HEK293 (cell line): ENCODE measurements around the gene DNAH6.

ENCODE experiments used
- CTCF ChIA-PET: fragments of 350-600 bp; formaldehyde crosslinking; extraction: SDS; loops from one replicate; lab custom pipeline; 2021; ENCODE audit warnings: antibody characterized with exemption; lab: Yijun Ruan, JAX
- POLR2A ChIA-PET: fragments of 300-600 bp; formaldehyde crosslinking; extraction: SDS; loops from one replicate; lab custom pipeline; 2020; ENCODE audit warnings: antibody characterized with exemption, inconsistent platforms; lab: Yijun Ruan, JAX
- H3K27ac ChIP-seq: fragments of 200-500 bp; sonication (Bioruptor generic); 2 replicates; pipeline ENCODE4 v1.5.1; 2014; ENCODE audit warnings: low read depth, low read length, control low read depth, inconsistent platforms; ENCODE audit errors: extremely low read depth
- H3K36me3 ChIP-seq, 2 experiments: fragments of 200-500 bp in 1 of 2; sonication (Bioruptor generic) in 1 of 2; 1 replicate in 1 of 2; 2 replicates in 1 of 2; pipeline ENCODE4 v1.5.1; 2014 to 2017; ENCODE audit warnings: inconsistent platforms in 2 of 2, low read length in 2 of 2; ENCODE audit not compliant: control insufficient read depth in 2 of 2, insufficient read depth in 1 of 2
- H3K4me1 ChIP-seq: fragments of 200-500 bp; sonication (Bioruptor generic); 2 replicates; pipeline ENCODE4 v1.5.1; 2014; ENCODE audit warnings: mild to moderate bottlenecking, low read length, inconsistent platforms; ENCODE audit not compliant: control insufficient read depth, insufficient read depth
- H3K4me3 ChIP-seq: 2 replicates; pipeline ENCODE4 v1.5.1; 2011; ENCODE audit warnings: low read depth, mild to moderate bottlenecking, control low read depth, low read length, moderate library complexity
- H3K9me3 ChIP-seq: fragments of 200-500 bp; sonication (Bioruptor generic); 2 replicates; pipeline ENCODE4 v1.5.1; 2014; ENCODE audit warnings: low read depth, low read length, inconsistent platforms; ENCODE audit not compliant: control insufficient read depth, insufficient read depth
- CTCF ChIP-seq: fragments of 450-650 bp; formaldehyde crosslinking; IDR thresholded peaks from 2 replicates; pipeline ENCODE4 v1.5.1; 2016; ENCODE audit warnings: missing biosample characterization, missing genetic modification characterization
- ZBTB48 ChIP-seq: fragments of 450-650 bp; formaldehyde crosslinking; IDR thresholded peaks from 2 replicates; pipeline ENCODE4 v1.5.1; 2016; ENCODE audit warnings: missing biosample characterization, missing genetic modification characterization
- ZNF114 ChIP-seq: fragments of 450-650 bp; formaldehyde crosslinking; IDR thresholded peaks from 2 replicates; pipeline ENCODE4 v1.5.0; 2017; ENCODE audit warnings: missing biosample characterization, missing genetic modification characterization
- ZNF132 ChIP-seq: fragments of 450-650 bp; formaldehyde crosslinking; IDR thresholded peaks from 2 replicates; pipeline ENCODE4 v1.5.1; 2017; ENCODE audit warnings: missing biosample characterization, missing genetic modification characterization, borderline replicate concordance
- ZNF148 ChIP-seq: fragments of 450-650 bp; formaldehyde crosslinking; IDR thresholded peaks from 2 replicates; pipeline ENCODE4 v1.5.0; 2017; ENCODE audit warnings: missing biosample characterization, missing genetic modification characterization, borderline replicate concordance
- ZNF274 ChIP-seq, 2 experiments: fragments of 200-500 bp in 1 of 2; fragments of 450-650 bp in 1 of 2; sonication (Bioruptor generic) in 1 of 2; formaldehyde crosslinking in 1 of 2; IDR thresholded peaks; 2 replicates each; pipeline versions ENCODE4 v1.5.1 to v1.6.1; 2014 to 2016; ENCODE audit warnings: borderline replicate concordance in 1 of 2, inconsistent platforms in 1 of 2, low read length in 1 of 2, missing biosample characterization in 1 of 2, missing genetic modification characterization in 1 of 2
- ZNF280D ChIP-seq: fragments of 450-650 bp; formaldehyde crosslinking; IDR thresholded peaks from 2 replicates; pipeline ENCODE4 v1.5.1; 2016; ENCODE audit warnings: missing biosample characterization, missing genetic modification characterization
- ZNF324 ChIP-seq: fragments of 450-650 bp; formaldehyde crosslinking; IDR thresholded peaks from 2 replicates; pipeline ENCODE4 v1.5.1; 2016; ENCODE audit warnings: missing biosample characterization, missing genetic modification characterization
- ZNF501 ChIP-seq: fragments of 450-650 bp; formaldehyde crosslinking; IDR thresholded peaks from 2 replicates; pipeline ENCODE4 v1.5.1; 2016; ENCODE audit warnings: missing biosample characterization, missing genetic modification characterization
- ZNF548 ChIP-seq: fragments of 450-650 bp; formaldehyde crosslinking; IDR thresholded peaks from 2 replicates; pipeline ENCODE4 v1.5.1; 2016; ENCODE audit warnings: missing biosample characterization, missing genetic modification characterization
- ZNF600 ChIP-seq: fragments of 450-650 bp; formaldehyde crosslinking; IDR thresholded peaks from 2 replicates; pipeline ENCODE4 v1.5.1; 2016; ENCODE audit warnings: missing biosample characterization, missing genetic modification characterization
- ZNF623 ChIP-seq: fragments of 450-650 bp; formaldehyde crosslinking; IDR thresholded peaks from 2 replicates; pipeline ENCODE4 v1.5.1; 2016; ENCODE audit warnings: missing biosample characterization, missing genetic modification characterization
- ZNF639 ChIP-seq: fragments of 450-650 bp; formaldehyde crosslinking; IDR thresholded peaks from 2 replicates; pipeline ENCODE4 v1.5.1; 2016; ENCODE audit warnings: missing biosample characterization, missing genetic modification characterization
- ZNF791 ChIP-seq: fragments of 450-650 bp; formaldehyde crosslinking; IDR thresholded peaks from 2 replicates; pipeline ENCODE4 v1.5.1; 2016; ENCODE audit warnings: missing biosample characterization, missing genetic modification characterization
- ZNF792 ChIP-seq: fragments of 450-650 bp; formaldehyde crosslinking; IDR thresholded peaks from 2 replicates; pipeline ENCODE4 v1.5.1; 2016; ENCODE audit warnings: missing biosample characterization, missing genetic modification characterization
- ZSCAN23 ChIP-seq: fragments of 450-650 bp; formaldehyde crosslinking; IDR thresholded peaks from 2 replicates; pipeline ENCODE4 v1.5.1; 2016; ENCODE audit warnings: missing biosample characterization, missing genetic modification characterization
- ZSCAN30 ChIP-seq: fragments of 450-650 bp; IDR thresholded peaks from 2 replicates; pipeline ENCODE4 v1.5.1; 2018; ENCODE audit warnings: missing biosample characterization, mild to moderate bottlenecking, missing genetic modification characterization, moderate library complexity
- ZSCAN4 ChIP-seq: fragments of 450-650 bp; formaldehyde crosslinking; IDR thresholded peaks from 2 replicates; pipeline ENCODE4 v1.5.1; 2017; ENCODE audit warnings: missing biosample characterization, missing genetic modification characterization

Gene DNAH6

GRCh38 chr2:84641021-84641420 lies 124.7 kb downstream of the DNAH6 start:
- peaks cover 0 to 4% of the 10 kb centered on the region in 2 experiments; a peak in 1 of 3 replicates for H3K36me3 ChIP-seq
- ChIA-PET CTCF (interaction anchor here (1.6 kb wide), 1 partner anchor 10 kb away, joined by 5 read pairs; no protein-coding TSS in a partner anchor), POLR2A (no interaction called here)
- no peak overlapping the region for H3K27ac ChIP-seq
- no peak for TF ChIP-seq ZNF623 (tag by site-specific recombination)
- TF ChIP-seq ZNF501: no peak
- no peak for TF ChIP-seq CTCF
- TF ChIP-seq ZNF639 (tag by site-specific recombination): no peak
- no peak for TF ChIP-seq ZSCAN4 (tag by site-specific recombination)
- TF ChIP-seq ZNF114 (tag by site-specific recombination): no peak
- TF ChIP-seq ZNF280D (tag by site-specific recombination): no peak
- no peak for TF ChIP-seq ZBTB48 (tag by site-specific recombination)
- TF ChIP-seq ZNF600: no peak
- TF ChIP-seq ZSCAN30 (tag by site-specific recombination): no peak
- no peak for TF ChIP-seq ZNF791
- TF ChIP-seq ZNF274 (IDR thresholded peaks at IDR 0.05; ENCODE audit: low read length): no peak
- no peak for TF ChIP-seq ZNF274 (tag by site-specific recombination; IDR thresholded peaks at IDR 0.05; ENCODE audit: borderline replicate concordance)
- TF ChIP-seq ZNF132 (tag by site-specific recombination): no peak
- no peak for TF ChIP-seq ZNF548 (tag by site-specific recombination)
- no peak for TF ChIP-seq ZNF324 (tag by site-specific recombination)
- TF ChIP-seq ZNF792 (tag by site-specific recombination): no peak
- TF ChIP-seq ZNF148 (tag by site-specific recombination): no peak
- no peak for TF ChIP-seq ZSCAN23 (tag by site-specific recombination)
- H3K4me3 ChIP-seq: no peak overlapping the region
- no peaks in the 10 kb centered on the region for H3K9me3 ChIP-seq
- H3K4me1 ChIP-seq: no peaks in the 10 kb centered on the region
